ENCODE results near the gene MYD88. TPM values are rescaled to one million over a fixed set of nuclear protein-coding genes. Genes with fewer than 3 reads are reported as not detected.

The MYD88 gene
- total RNA-seq, 1 experiment from 2014 or later, result 21.2 TPM

GRCh38 chr3:38140326-38141172 is 2.1 kb downstream of the MYD88 start:
- intact Hi-C loops (cut with micrococcal nuclease; ENCODE audit: unreplicated experiment), result no loop called here
- no TSS peak for BruUV-seq (replicated peaks)
- Histone ChIP-seq H3K4me1 (peaks cover 14% of the 10 kb centered on the region), H3K4me3 (ENCODE audit: low read depth, low read length) (no peak overlapping the region), H3K27me3 (replicated peaks; ENCODE audit: control insufficient read depth, insufficient read depth, low read length) (no peaks in the 10 kb centered on the region), H3K9me3 (no peaks in the 10 kb centered on the region), H3K36me3 (ENCODE audit: control insufficient read depth, insufficient read depth, low read length) (no peaks in the 10 kb centered on the region)
- Mint-ChIP-seq H3K9me3 (ENCODE audit: unreplicated experiment) (no peaks in the 10 kb centered on the region), H3K4me1 (ENCODE audit: low read depth, unreplicated experiment) (peaks cover 6% of the 10 kb centered on the region), H3K27ac (ENCODE audit: unreplicated experiment) (no peak overlapping the region), H3K4me3 (ENCODE audit: unreplicated experiment) (no peak overlapping the region), H3K36me3 (ENCODE audit: insufficient read depth, unreplicated experiment) (peaks cover 17% of the 10 kb centered on the region), H3K27me3 (ENCODE audit: insufficient read depth, unreplicated experiment) (no peaks in the 10 kb centered on the region)
- DNase-seq, result peak in 1 of 2 experiments; percentile 35
- no peak for TF ChIP-seq CTCF (IDR thresholded peaks at IDR 0.05; ENCODE audit: insufficient read depth in 1 of 2, low read depth in 1 of 2, low read length in 1 of 2, severe bottlenecking in 1 of 2, unreplicated experiment in 1 of 2)
- POLR2A ChIA-PET, result no interaction called here
- CTCF ChIA-PET, result interaction anchor here (0.5 to 1.2 kb wide), 2 partner anchors 158 to 1327 kb away, joined by 3 to 5 read pairs; no protein-coding TSS in a partner anchor

GRCh38 chr3:38141173-38141951 is 2.9 kb downstream of the MYD88 start:
- no peak for TF ChIP-seq CTCF (IDR thresholded peaks at IDR 0.05; ENCODE audit: insufficient read depth in 1 of 2, low read depth in 1 of 2, low read length in 1 of 2, severe bottlenecking in 1 of 2, unreplicated experiment in 1 of 2)
- H3K4me3 Mint-ChIP-seq (ENCODE audit: unreplicated experiment), result no peak overlapping the region
- POLR2A ChIA-PET, result no interaction called here
- no peak overlapping the region for H3K4me3 ChIP-seq (ENCODE audit: low read depth, low read length)
- H3K9me3 ChIP-seq, result no peaks in the 10 kb centered on the region
- H3K36me3 Mint-ChIP-seq (ENCODE audit: insufficient read depth, unreplicated experiment), result peaks cover 9% of the 10 kb centered on the region
- H3K4me1 Mint-ChIP-seq (ENCODE audit: low read depth, unreplicated experiment), result peaks cover 6% of the 10 kb centered on the region
- H3K4me1 ChIP-seq, result peaks cover 14% of the 10 kb centered on the region
- CTCF ChIA-PET, result interaction anchor here (1.2 kb wide), 1 partner anchor 157 kb away, joined by 5 read pairs; no protein-coding TSS in a partner anchor
- no TSS peak for BruUV-seq (replicated peaks)
- no peak for DNase-seq
- H3K27ac Mint-ChIP-seq (ENCODE audit: unreplicated experiment), result no peak overlapping the region
- intact Hi-C loops (cut with micrococcal nuclease; ENCODE audit: unreplicated experiment), result no loop called here
- peaks cover 1% of the 10 kb centered on the region for H3K9me3 Mint-ChIP-seq (ENCODE audit: unreplicated experiment)
- no peaks in the 10 kb centered on the region for H3K27me3 Mint-ChIP-seq (ENCODE audit: insufficient read depth, unreplicated experiment)
- no peaks in the 10 kb centered on the region for H3K27me3 ChIP-seq (replicated peaks; ENCODE audit: control insufficient read depth, insufficient read depth, low read length)
- H3K36me3 ChIP-seq (ENCODE audit: control insufficient read depth, insufficient read depth, low read length), result no peaks in the 10 kb centered on the region

GRCh38 chr3:38141952-38142273 is 3.5 kb downstream of the MYD88 start:
- CTCF ChIA-PET, result no interaction called here
- Histone ChIP-seq H3K27me3 (replicated peaks; ENCODE audit: control insufficient read depth, insufficient read depth, low read length) (no peaks in the 10 kb centered on the region), H3K9me3 (no peaks in the 10 kb centered on the region; the same call in 1 of the 2 replicates), H3K36me3 (ENCODE audit: control insufficient read depth, insufficient read depth, low read length) (no peaks in the 10 kb centered on the region), H3K4me3 (ENCODE audit: low read depth, low read length) (no peak overlapping the region), H3K4me1 (peaks cover 14% of the 10 kb centered on the region)
- no peak for TF ChIP-seq CTCF (IDR thresholded peaks at IDR 0.05; ENCODE audit: insufficient read depth in 1 of 2, low read depth in 1 of 2, low read length in 1 of 2, severe bottlenecking in 1 of 2, unreplicated experiment in 1 of 2)
- intact Hi-C loops (cut with micrococcal nuclease; ENCODE audit: unreplicated experiment), result no loop called here
- no peaks in the 10 kb centered on the region for H3K27me3 Mint-ChIP-seq (ENCODE audit: insufficient read depth, unreplicated experiment)
- POLR2A ChIA-PET, result no interaction called here
- BruUV-seq (replicated peaks), result no TSS peak
- peaks cover 5% of the 10 kb centered on the region for H3K36me3 Mint-ChIP-seq (ENCODE audit: insufficient read depth, unreplicated experiment)
- DNase-seq, result no peak
- no peak overlapping the region for H3K27ac Mint-ChIP-seq (ENCODE audit: unreplicated experiment)
- no peak overlapping the region for H3K4me3 Mint-ChIP-seq (ENCODE audit: unreplicated experiment)
- peaks cover 7% of the 10 kb centered on the region for H3K9me3 Mint-ChIP-seq (ENCODE audit: unreplicated experiment)
- peaks cover 6% of the 10 kb centered on the region for H3K4me1 Mint-ChIP-seq (ENCODE audit: low read depth, unreplicated experiment)

Data from Caco-2 (cell line).